NCI-H128 (cell line): ENCODE measurements around the gene FBLN1.
"Not testable (repeated sequence)": the region's sequence is repeated elsewhere in the genome, so short reads cannot be mapped to it uniquely, and the experiment has no call there.

Experiments used
- DNase-seq: peaks from one replicate; lab custom pipeline; 2025; ENCODE audit not compliant: unreplicated experiment; lab: John Stamatoyannopoulos, UW

The FBLN1 gene, protein sequence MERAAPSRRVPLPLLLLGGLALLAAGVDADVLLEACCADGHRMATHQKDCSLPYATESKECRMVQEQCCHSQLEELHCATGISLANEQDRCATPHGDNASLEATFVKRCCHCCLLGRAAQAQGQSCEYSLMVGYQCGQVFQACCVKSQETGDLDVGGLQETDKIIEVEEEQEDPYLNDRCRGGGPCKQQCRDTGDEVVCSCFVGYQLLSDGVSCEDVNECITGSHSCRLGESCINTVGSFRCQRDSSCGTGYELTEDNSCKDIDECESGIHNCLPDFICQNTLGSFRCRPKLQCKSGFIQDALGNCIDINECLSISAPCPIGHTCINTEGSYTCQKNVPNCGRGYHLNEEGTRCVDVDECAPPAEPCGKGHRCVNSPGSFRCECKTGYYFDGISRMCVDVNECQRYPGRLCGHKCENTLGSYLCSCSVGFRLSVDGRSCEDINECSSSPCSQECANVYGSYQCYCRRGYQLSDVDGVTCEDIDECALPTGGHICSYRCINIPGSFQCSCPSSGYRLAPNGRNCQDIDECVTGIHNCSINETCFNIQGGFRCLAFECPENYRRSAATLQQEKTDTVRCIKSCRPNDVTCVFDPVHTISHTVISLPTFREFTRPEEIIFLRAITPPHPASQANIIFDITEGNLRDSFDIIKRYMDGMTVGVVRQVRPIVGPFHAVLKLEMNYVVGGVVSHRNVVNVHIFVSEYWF

DNA sequence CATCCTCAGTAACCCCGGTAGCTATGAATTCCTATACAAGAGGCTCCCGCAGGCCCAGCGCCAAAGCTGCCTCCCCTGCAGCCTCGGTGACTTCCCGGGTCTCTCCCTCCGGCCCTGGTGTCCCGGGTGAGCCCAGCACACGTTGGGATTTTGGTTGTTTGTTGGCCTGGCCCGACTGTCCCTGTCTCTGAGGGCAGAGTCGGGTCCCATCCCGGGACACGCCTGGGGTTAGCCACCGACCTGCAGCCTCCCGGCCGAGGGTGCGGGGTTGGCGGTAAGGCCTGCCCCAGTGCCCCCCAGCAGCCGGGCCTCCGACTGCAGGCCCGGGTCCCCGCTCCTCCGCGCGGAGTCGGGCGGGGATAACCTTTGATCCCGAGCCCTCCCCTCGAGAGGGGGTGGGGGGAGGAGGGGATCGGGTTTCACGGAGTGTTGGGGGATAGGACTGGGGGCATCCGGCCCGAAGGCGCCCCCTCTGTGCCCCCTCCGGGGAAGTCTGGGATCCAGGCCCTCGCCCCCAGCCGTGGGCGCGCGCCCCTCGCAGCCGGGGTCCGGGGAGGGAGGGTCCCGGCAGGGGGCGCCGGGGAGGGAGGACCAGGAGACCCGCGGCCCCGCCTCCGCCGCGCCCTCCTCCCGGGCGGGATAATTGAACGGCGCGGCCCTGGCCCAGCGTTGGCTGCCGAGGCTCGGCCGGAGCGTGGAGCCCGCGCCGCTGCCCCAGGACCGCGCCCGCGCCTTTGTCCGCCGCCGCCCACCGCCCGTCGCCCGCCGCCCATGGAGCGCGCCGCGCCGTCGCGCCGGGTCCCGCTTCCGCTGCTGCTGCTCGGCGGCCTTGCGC is at the start of gene FBLN1:
TSS of gene FBLN1 (plus strand) at position 669 of the 835 bp plus-strand sequence. CDS start at position 772, 103 bp downstream.
- DNase-seq: no peak

DNA sequence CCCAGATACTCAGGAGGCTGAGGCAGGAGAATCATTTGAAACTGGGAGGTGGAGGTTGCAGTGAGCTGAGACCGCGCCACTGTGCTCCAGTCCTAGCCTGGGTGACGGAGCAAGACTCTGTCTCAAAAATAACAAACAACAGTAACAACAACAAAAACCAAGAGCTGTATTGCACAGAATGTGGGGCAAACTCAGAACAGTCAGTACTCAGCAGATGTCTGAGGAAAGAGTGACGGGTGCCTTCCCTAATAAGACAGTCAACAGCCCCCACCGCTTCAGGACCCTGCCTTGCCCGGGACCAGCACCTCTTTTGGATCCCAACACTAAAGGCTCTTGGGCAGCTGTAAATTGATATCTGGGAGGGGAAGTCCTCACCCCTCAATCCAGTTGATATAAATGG is 48.9 kb upstream of the FBLN1 start:
- DNase-seq: no peak

- no peak for DNase-seq
Measured at GRCh38 chr22:45454275-45454674, 48.4 kb upstream of the FBLN1 start.

- DNase-seq: no peak
Measured at GRCh38 chr22:45455212-45455611, 47.5 kb upstream of the FBLN1 start.

DNA sequence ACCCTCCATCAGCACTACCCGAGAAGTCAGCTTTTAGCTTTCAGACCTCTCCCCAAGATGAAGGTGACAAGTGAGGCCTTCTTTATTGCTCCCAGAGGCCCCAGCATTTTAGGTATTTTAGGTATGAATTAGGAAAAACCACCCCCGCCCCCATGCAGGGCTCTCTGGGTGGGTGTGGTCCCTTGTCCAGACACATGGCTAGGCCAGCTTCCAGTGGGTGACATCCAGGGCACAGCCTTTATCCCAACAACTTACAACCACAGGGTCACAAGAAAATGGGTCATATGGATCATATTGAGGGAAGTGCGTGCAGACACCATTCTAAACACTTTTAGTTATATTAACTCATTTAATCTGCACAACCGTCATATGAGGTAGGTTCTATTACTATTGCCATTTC is 47.1 kb upstream of the FBLN1 start:
- no peak for DNase-seq

DNA sequence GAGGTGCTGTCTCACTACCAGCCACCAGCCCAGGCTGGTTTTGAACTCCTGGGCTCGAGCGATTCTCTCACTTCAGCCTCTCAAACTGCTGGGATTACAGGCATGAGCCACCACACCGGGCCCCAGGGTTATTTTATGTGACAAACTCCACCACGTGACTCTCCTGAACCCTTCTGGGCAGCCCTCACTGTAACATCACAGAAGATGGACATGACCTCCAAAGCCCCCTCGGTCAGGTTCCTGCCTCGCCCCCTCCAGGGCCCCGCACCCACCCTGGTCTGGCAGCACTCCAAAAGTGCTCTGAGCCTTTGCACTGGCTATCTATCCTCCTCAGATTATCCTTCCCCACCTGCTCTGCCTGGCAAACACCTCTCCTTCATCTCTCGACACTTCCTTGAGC is 45.9 kb upstream of the FBLN1 start:
- no peak for DNase-seq

GRCh38 chr22:45458532-45458931 is 44.2 kb upstream of the FBLN1 start:
- no peak for DNase-seq

GRCh38 chr22:45459235-45459634 is 43.4 kb upstream of the FBLN1 start:
- no peak for DNase-seq

GRCh38 chr22:45460288-45461109 is 42.2 kb upstream of the FBLN1 start:
- no peak for DNase-seq

- no peak for DNase-seq
Measured at GRCh38 chr22:45462034-45462655, 40.5 kb upstream of the FBLN1 start.

- DNase-seq: not testable (repeated sequence)
Measured at GRCh38 chr22:45463691-45464090, 39.0 kb upstream of the FBLN1 start.

GRCh38 chr22:45465633-45466032 is 37.0 kb upstream of the FBLN1 start:
- DNase-seq: no peak

GRCh38 chr22:45468872-45469271 is 33.8 kb upstream of the FBLN1 start:
- DNase-seq: no peak

DNA sequence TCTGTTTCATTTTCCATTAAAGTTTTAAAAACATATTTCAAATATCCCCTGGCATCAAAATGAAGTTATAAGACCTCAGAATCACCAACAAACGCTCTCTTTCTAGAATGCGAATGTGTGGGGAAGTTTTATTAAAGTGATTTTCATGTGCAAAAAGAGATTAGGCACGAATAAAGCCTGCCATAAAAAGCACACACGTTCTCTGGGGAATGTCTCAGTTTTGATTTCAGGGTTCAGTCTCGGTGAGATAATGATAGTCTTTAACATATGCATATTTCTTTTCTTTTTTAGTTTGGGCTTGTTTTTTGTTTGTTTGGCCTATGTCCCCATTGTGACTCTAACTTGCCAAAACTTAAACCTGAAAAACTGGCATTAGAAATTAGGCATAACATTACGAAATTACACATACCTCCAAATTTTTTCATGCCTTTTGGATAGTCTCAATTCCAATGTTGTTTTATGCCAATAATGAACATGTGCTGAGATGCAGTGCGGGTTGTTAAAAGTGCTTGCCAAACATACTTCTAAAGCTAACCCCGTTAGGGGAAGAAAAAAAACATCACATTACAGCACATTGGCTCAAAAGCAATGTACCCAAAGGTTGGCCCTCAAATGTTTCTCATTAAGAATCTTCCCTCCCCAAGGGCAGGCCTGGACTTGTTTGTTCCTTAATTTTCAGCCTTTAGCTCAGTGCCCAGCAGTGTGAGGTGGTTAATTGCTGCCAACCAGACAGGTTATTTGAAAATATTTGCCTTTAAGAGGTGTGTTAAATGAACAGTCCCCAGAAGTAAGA is 33.2 kb upstream of the FBLN1 start:
- DNase-seq: no peak

- no peak for DNase-seq
Measured at GRCh38 chr22:45470871-45471270, 31.8 kb upstream of the FBLN1 start.

GRCh38 chr22:45472426-45472825 is 30.3 kb upstream of the FBLN1 start:
- DNase-seq: no peak

DNA sequence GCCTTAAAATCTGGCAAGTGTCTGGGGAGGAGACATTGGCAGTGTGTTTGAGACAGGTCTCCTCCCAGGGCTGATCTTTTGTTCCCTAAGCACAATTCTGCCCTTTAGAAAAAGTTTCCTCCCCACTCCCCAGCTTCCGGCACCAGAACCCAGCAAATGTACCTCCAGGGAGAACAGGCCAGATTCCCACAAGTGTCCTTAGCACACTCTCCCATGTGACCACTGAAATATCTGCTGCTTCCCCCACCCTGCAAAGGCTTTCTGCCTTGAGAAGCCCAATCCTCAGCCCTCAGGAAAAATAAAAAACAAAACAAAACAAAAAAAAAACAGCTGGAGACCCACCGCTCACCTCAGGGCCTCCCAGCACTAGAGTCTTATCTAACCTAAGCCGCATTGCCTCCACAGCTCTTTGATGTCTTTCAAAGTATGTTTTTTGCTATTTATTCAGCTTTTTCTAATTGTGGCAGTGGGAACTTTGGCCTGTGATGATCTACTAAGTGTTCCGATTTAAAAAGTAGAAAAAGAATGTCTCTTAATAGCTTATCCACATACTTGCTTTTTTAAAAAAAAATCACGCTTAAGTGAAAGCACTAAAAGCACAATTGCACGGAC is 29.0 kb upstream of the FBLN1 start:
- DNase-seq: no peak

- no peak for DNase-seq
Measured at GRCh38 chr22:45475063-45475747, 27.5 kb upstream of the FBLN1 start.
